SK-N-SH treated with all-trans-retinoic acid at 6 μM for 48 hours (cell line): Measurements from ENCODE around the gene CGB3.

Experiments
- ATAC-seq: fragments of 200-7000 bp; cut with Tn5 transposase; 3 replicates; pipeline ENCODE4 v1.9.1; 2020; ENCODE audit warnings: mild to moderate bottlenecking, moderate library complexity
- ARNTL ChIP-seq: fragments of 450-650 bp; formaldehyde crosslinking; IDR thresholded peaks from 2 replicates; pipeline ENCODE4 v1.5.0; 2020; ENCODE audit warnings: low read depth, mild to moderate bottlenecking, moderate library complexity, borderline replicate concordance
- BACH2 ChIP-seq: fragments of 250-450 bp; sonication (Bioruptor Pico); IDR thresholded peaks from 2 replicates; pipeline ENCODE4 v1.9.0; 2021; ENCODE audit warnings: mild to moderate bottlenecking, borderline replicate concordance
- CREB5 ChIP-seq: fragments of 250-450 bp; sonication (Bioruptor Pico); IDR thresholded peaks from 2 replicates; pipeline ENCODE4 v1.5.1; 2020; ENCODE audit warnings: low read depth, mild to moderate bottlenecking, moderate library complexity
- CSDC2 ChIP-seq: fragments of 250-450 bp; sonication (Bioruptor Pico); IDR thresholded peaks from 2 replicates; pipeline ENCODE4 v1.5.0; 2020; ENCODE audit warnings: mild to moderate bottlenecking, moderate library complexity
- CSRNP3 ChIP-seq: fragments of 250-450 bp; sonication (Bioruptor Pico); IDR thresholded peaks from 2 replicates; pipeline ENCODE4 v1.5.1; 2021; ENCODE audit warnings: mild to moderate bottlenecking, moderate library complexity
- ESRRG ChIP-seq: fragments of 250-450 bp; sonication (Bioruptor Pico); IDR thresholded peaks from 2 replicates; pipeline ENCODE4 v1.6.1; 2021; ENCODE audit warnings: mild to moderate bottlenecking
- GLIS3 ChIP-seq: fragments of 250-450 bp; sonication (Bioruptor Pico); IDR thresholded peaks from 2 replicates; pipeline ENCODE4 v1.5.0; 2020; ENCODE audit warnings: mild to moderate bottlenecking, moderate library complexity
- ISL1 ChIP-seq: fragments of 250-450 bp; sonication (Bioruptor Pico); IDR thresholded peaks from 2 replicates; pipeline ENCODE4 v2.1.2; 2022; ENCODE audit warnings: mild to moderate bottlenecking, moderate library complexity
- PATZ1 ChIP-seq: fragments of 250-450 bp; sonication (Bioruptor Pico); IDR thresholded peaks from 2 replicates; pipeline ENCODE4 v1.8.0; 2020; ENCODE audit warnings: mild to moderate bottlenecking, moderate library complexity, borderline replicate concordance
- POU6F1 ChIP-seq: fragments of 250-450 bp; sonication (Bioruptor Pico); IDR thresholded peaks from 2 replicates; pipeline ENCODE4 v1.8.0; 2021; ENCODE audit warnings: low read depth, mild to moderate bottlenecking, moderate library complexity, borderline replicate concordance
- PPARA ChIP-seq: fragments of 250-450 bp; sonication (Bioruptor Pico); IDR thresholded peaks from 2 replicates; pipeline ENCODE4 v1.5.0; 2020; ENCODE audit warnings: mild to moderate bottlenecking, borderline replicate concordance
- RARB ChIP-seq: fragments of 250-450 bp; sonication (Bioruptor Pico); IDR thresholded peaks from 2 replicates; pipeline ENCODE4 v1.8.0; 2021; ENCODE audit warnings: mild to moderate bottlenecking, moderate library complexity
- TCF4 ChIP-seq: fragments of 250-450 bp; sonication (Bioruptor Pico); IDR thresholded peaks from 2 replicates; pipeline ENCODE4 v1.8.0; 2021; ENCODE audit warnings: mild to moderate bottlenecking, moderate library complexity, borderline replicate concordance
- TOX ChIP-seq: fragments of 250-450 bp; sonication (Bioruptor Pico); IDR thresholded peaks from 2 replicates; pipeline ENCODE4 v1.8.0; 2021; ENCODE audit warnings: mild to moderate bottlenecking, moderate library complexity, borderline replicate concordance
- TSHZ2 ChIP-seq: fragments of 250-450 bp; sonication (Bioruptor Pico); IDR thresholded peaks from 2 replicates; pipeline ENCODE4 v1.5.0; 2020; ENCODE audit warnings: mild to moderate bottlenecking, moderate library complexity
- ZC3H10 ChIP-seq: fragments of 250-450 bp; sonication (Bioruptor Pico); IDR thresholded peaks from 2 replicates; pipeline ENCODE4 v1.5.1; 2021; ENCODE audit warnings: mild to moderate bottlenecking, moderate library complexity
- ZFP3 ChIP-seq: fragments of 250-450 bp; sonication (Bioruptor Pico); IDR thresholded peaks from 2 replicates; pipeline ENCODE4 v1.5.0; 2020; ENCODE audit warnings: mild to moderate bottlenecking, moderate library complexity
- ZFP30 ChIP-seq: fragments of 450-650 bp; formaldehyde crosslinking; IDR thresholded peaks from 2 replicates; pipeline ENCODE4 v1.5.0; 2022; ENCODE audit warnings: mild to moderate bottlenecking, moderate library complexity
- ZNF565 ChIP-seq: fragments of 450-650 bp; formaldehyde crosslinking; conservative IDR thresholded peaks from 2 replicates; pipeline ENCODE4 v1.5.0; 2020; ENCODE audit warnings: low read depth, mild to moderate bottlenecking, moderate library complexity
- ZNF70 ChIP-seq: fragments of 450-650 bp; formaldehyde crosslinking; IDR thresholded peaks from 2 replicates; pipeline ENCODE4 v1.5.0; 2020; ENCODE audit warnings: mild to moderate bottlenecking, moderate library complexity
- ZNF8 ChIP-seq: fragments of 450-650 bp; formaldehyde crosslinking; IDR thresholded peaks from 2 replicates; pipeline ENCODE4 v1.5.0; 2020; ENCODE audit warnings: mild to moderate bottlenecking, moderate library complexity

CGB3 gene

GRCh38 chr19:48987323-48987722, 36.8 kb downstream of the CGB3 start:
- no peak for ATAC-seq
- TF ChIP-seq ZFP30 (CRISPR knock-in tag) (no peak), ISL1 (no peak), ZNF8 (CRISPR knock-in tag) (no peak), ESRRG (no peak), CSRNP3 (CRISPR knock-in tag) (no peak), ARNTL (CRISPR knock-in tag) (no peak), BACH2 (CRISPR knock-in tag) (no peak), ZNF70 (CRISPR knock-in tag) (no peak), PPARA (CRISPR knock-in tag) (no peak), ZNF565 (CRISPR knock-in tag) (no peak), CSDC2 (no peak), GLIS3 (CRISPR knock-in tag) (no peak), ZFP3 (no peak), POU6F1 (CRISPR knock-in tag) (no peak), ZC3H10 (CRISPR knock-in tag) (no peak), PATZ1 (CRISPR knock-in tag) (no peak), TCF4 (no peak), RARB (CRISPR knock-in tag) (no peak), CREB5 (CRISPR knock-in tag) (no peak), TOX (no peak)

- no peak for TF ChIP-seq PATZ1 (CRISPR knock-in tag)
- TF ChIP-seq, all 23 proteins: peak for 0
- ATAC-seq = no peak
These were observed 37.9 kb downstream of the CGB3 start for GRCh38 chr19:48986211-48986610.

- TF ChIP-seq ZFP30 (CRISPR knock-in tag) = no peak
- TF ChIP-seq POU6F1 (CRISPR knock-in tag) = no peak
- TF ChIP-seq CSDC2 = no peak
- no peak for ATAC-seq
These were observed 38.4 kb downstream of the CGB3 start for GRCh38 chr19:48985711-48986110.

- ATAC-seq = no peak
- TF ChIP-seq ARNTL (CRISPR knock-in tag) = no peak
- no peak for TF ChIP-seq POU6F1 (CRISPR knock-in tag)
- no peak for TF ChIP-seq CREB5 (CRISPR knock-in tag)
- no peak for TF ChIP-seq TSHZ2 (CRISPR knock-in tag)
- no peak for TF ChIP-seq PPARA (CRISPR knock-in tag)
These were observed 41.9 kb downstream of the CGB3 start for GRCh38 chr19:48982280-48982679.
